Smooth muscle cell (in vitro differentiated cells): Measurements from ENCODE around the gene HLCS. TPM values are rescaled to one million over a fixed set of nuclear protein-coding genes. Genes with fewer than 3 reads are reported as not detected.

Experiments
- DNase-seq: peaks from one replicate; lab custom pipeline; 2025; ENCODE audit not compliant: unreplicated experiment; lab: John Stamatoyannopoulos, UW
- H2AFZ ChIP-seq: fragments of 200-600 bp; sonication (generic); 2 replicates; pipeline ENCODE4 v1.6.0; 2016; ENCODE audit warnings: antibody characterized with exemption, low read depth, mild to moderate bottlenecking
- H3F3A ChIP-seq: fragments of 200-600 bp; sonication (generic); 2 replicates; pipeline ENCODE4 v1.6.0; 2017; ENCODE audit warnings: antibody characterized with exemption, low read depth
- H3K27ac ChIP-seq: fragments of 200-600 bp; sonication (generic); 2 replicates; pipeline ENCODE4 v1.5.1; 2016; ENCODE audit warnings: low read depth, mild to moderate bottlenecking
- H3K27me3 ChIP-seq: fragments of 200-600 bp; sonication (generic); 2 replicates; pipeline ENCODE4 v1.6.1; 2016; ENCODE audit warnings: low read depth, mild to moderate bottlenecking
- H3K36me3 ChIP-seq: fragments of 200-600 bp; sonication (generic); 2 replicates; pipeline ENCODE4 v1.5.1; 2016; ENCODE audit warnings: low read depth
- H3K4me1 ChIP-seq: fragments of 200-600 bp; sonication (generic); 2 replicates; pipeline ENCODE4 v1.5.1; 2016; ENCODE audit warnings: low read depth
- H3K4me2 ChIP-seq: fragments of 200-600 bp; sonication (generic); 2 replicates; pipeline ENCODE4 v1.6.0; 2016; ENCODE audit warnings: mild to moderate bottlenecking
- H3K4me3 ChIP-seq: fragments of 200-600 bp; sonication (generic); 2 replicates; pipeline ENCODE4 v1.5.1; 2016; ENCODE audit warnings: mild to moderate bottlenecking
- H3K79me2 ChIP-seq: fragments of 200-600 bp; sonication (generic); 2 replicates; pipeline ENCODE4 v1.6.0; 2016; ENCODE audit warnings: low read depth, mild to moderate bottlenecking
- H3K9ac ChIP-seq: fragments of 200-600 bp; sonication (generic); 2 replicates; pipeline ENCODE4 v1.6.0; 2016; ENCODE audit warnings: low read depth
- H3K9me3 ChIP-seq: fragments of 200-600 bp; sonication (generic); replicated peaks from 2 replicates; pipeline ENCODE4 v1.5.1; 2016; ENCODE audit warnings: low read depth
- H4K20me1 ChIP-seq: fragments of 200-600 bp; sonication (generic); 2 replicates; pipeline ENCODE4 v1.6.0; 2016; ENCODE audit warnings: low read depth
- CTCF ChIP-seq: fragments of 200-600 bp; sonication (generic); IDR thresholded peaks from 2 replicates; pipeline ENCODE4 v1.5.1; 2017; ENCODE audit warnings: borderline replicate concordance, mild to moderate bottlenecking, antibody characterized with exemption; ENCODE audit not compliant: insufficient read depth, poor library complexity, severe bottlenecking
- WGBS: methylation state at CpG from one replicate; pipeline ENCODE4 v1.1.7; 2016; ENCODE audit warnings: low lambda C conversion rate; 5-methylcytosine and 5-hydroxymethylcytosine counted together
- polyA plus RNA-seq: library from polyadenylated mRNA; unstranded; fragments of >200 nt; fragmentation: Nextera tagmentation; extraction: Ambion mirVana; gene quantifications from 2 replicates; pipeline ENCODE4 v1.2.1, GENCODE V29; 2016
- total RNA-seq: library from RNA; depleted of rRNA; stranded (reverse); fragments of >200 nt; gene quantifications from 2 replicates; pipeline ENCODE4 v1.2.3, GENCODE V29; 2014

HLCS gene
- total and polyA plus RNA-seq, 2 experiments from 2014 or later = 7.5 to 20.6 TPM

- peak; percentile 17 for TF ChIP-seq CTCF
- H3K27me3 ChIP-seq = peaks cover 100% of the 10 kb centered on the region
- no peaks in the 10 kb centered on the region for H3K36me3 ChIP-seq
- no peak overlapping the region for H2AFZ ChIP-seq
- H3K9ac ChIP-seq = no peak overlapping the region
- H3K4me3 ChIP-seq = no peak overlapping the region
- no peak overlapping the region for H3K4me2 ChIP-seq
- no peak for DNase-seq
- H4K20me1 ChIP-seq = no peaks in the 10 kb centered on the region
- H3K4me1 ChIP-seq = peaks cover 59% of the 10 kb centered on the region
- no peak overlapping the region for H3K27ac ChIP-seq
- H3K79me2 ChIP-seq = no peaks in the 10 kb centered on the region
- WGBS = 8% methylated on average over 22 of the region's 22 CpGs
- no peaks in the 10 kb centered on the region for H3K9me3 ChIP-seq
- no peaks in the 10 kb centered on the region for H3F3A ChIP-seq
These were observed 260.6 kb downstream of the HLCS start for GRCh38 chr21:36705679-36706481.

- Histone ChIP-seq H3K9me3 (no peaks in the 10 kb centered on the region), H3K4me3 (no peak overlapping the region), H3F3A (no peaks in the 10 kb centered on the region), H3K27me3 (peaks cover 100% of the 10 kb centered on the region), H3K9ac (no peak overlapping the region), H3K27ac (no peak overlapping the region), H3K36me3 (no peaks in the 10 kb centered on the region), H3K79me2 (no peaks in the 10 kb centered on the region), H3K4me2 (peak overlapping the region; percentile 70), H4K20me1 (no peaks in the 10 kb centered on the region), H2AFZ (no peak overlapping the region), H3K4me1 (peaks cover 59% of the 10 kb centered on the region)
- DNase-seq = no peak
- no peak for TF ChIP-seq CTCF
- 6% methylated on average over 27 of the region's 39 CpGs for WGBS
These were observed 261.4 kb downstream of the HLCS start for GRCh38 chr21:36704958-36705678.

GRCh38 chr21:36704281-36704957, 262.1 kb downstream of the HLCS start:
- no peak overlapping the region for H3K4me2 ChIP-seq
- H3K4me1 ChIP-seq = peaks cover 59% of the 10 kb centered on the region
- no peaks in the 10 kb centered on the region for H3K36me3 ChIP-seq
- H3K79me2 ChIP-seq = no peaks in the 10 kb centered on the region
- H3K27me3 ChIP-seq = peaks cover 100% of the 10 kb centered on the region
- no peak for TF ChIP-seq CTCF
- no peak overlapping the region for H3K9ac ChIP-seq
- no peak overlapping the region for H2AFZ ChIP-seq
- DNase-seq = no peak
- WGBS = 4% methylated on average over 48 of the region's 49 CpGs
- H3F3A ChIP-seq = no peaks in the 10 kb centered on the region
- H3K9me3 ChIP-seq = no peaks in the 10 kb centered on the region
- H4K20me1 ChIP-seq = no peaks in the 10 kb centered on the region
- no peak overlapping the region for H3K4me3 ChIP-seq
- no peak overlapping the region for H3K27ac ChIP-seq
